GM23248 (cell line): Measurements from ENCODE around the gene CETN1. TPM values are rescaled to one million over a fixed set of nuclear protein-coding genes. Genes with fewer than 3 reads are reported as not detected.

Source experiments
- DNase-seq: peaks from one replicate; pipeline ENCODE4 v3.0.0-alpha.2; 2015
- H2AFZ ChIP-seq: fragments of 200-600 bp; sonication (generic); 2 replicates; pipeline ENCODE4 v1.6.1; 2016; ENCODE audit warnings: antibody characterized with exemption
- H3F3A ChIP-seq: fragments of 200-600 bp; sonication (generic); 2 replicates; pipeline ENCODE4 v1.6.1; 2016; ENCODE audit warnings: mild to moderate bottlenecking, antibody characterized with exemption, mixed run types; ENCODE audit not compliant: insufficient read depth
- H3K27ac ChIP-seq: fragments of 200-600 bp; sonication (generic); 2 replicates; pipeline ENCODE4 v1.5.1; 2016; ENCODE audit warnings: mild to moderate bottlenecking
- H3K27me3 ChIP-seq: fragments of 200-600 bp; sonication (generic); replicated peaks from 2 replicates; pipeline ENCODE4 v1.6.1; 2016; ENCODE audit warnings: mild to moderate bottlenecking; ENCODE audit not compliant: insufficient read depth
- H3K36me3 ChIP-seq: fragments of 200-600 bp; sonication (generic); 2 replicates; pipeline ENCODE4 v1.6.1; 2016; ENCODE audit warnings: low read depth, mild to moderate bottlenecking
- H3K4me1 ChIP-seq: fragments of 200-600 bp; sonication (generic); 2 replicates; pipeline ENCODE4 v1.6.1; 2016; ENCODE audit warnings: mild to moderate bottlenecking; ENCODE audit not compliant: insufficient read depth
- H3K4me2 ChIP-seq: fragments of 200-600 bp; sonication (generic); one replicate; pipeline ENCODE4 v1.6.1; 2016; ENCODE audit warnings: mild to moderate bottlenecking; ENCODE audit not compliant: unreplicated experiment
- H3K4me3 ChIP-seq: fragments of 200-600 bp; sonication (generic); 2 replicates; pipeline ENCODE4 v1.5.1; 2016; ENCODE audit warnings: mild to moderate bottlenecking
- H3K79me2 ChIP-seq: fragments of 200-600 bp; sonication (generic); 2 replicates; pipeline ENCODE4 v1.6.1; 2016; ENCODE audit warnings: mild to moderate bottlenecking; ENCODE audit not compliant: insufficient read depth
- H3K9ac ChIP-seq: fragments of 200-600 bp; sonication (generic); 2 replicates; pipeline ENCODE4 v1.6.1; 2016; ENCODE audit warnings: mild to moderate bottlenecking
- H3K9me2 ChIP-seq: fragments of 200-600 bp; sonication (generic); 2 replicates; pipeline ENCODE4 v1.6.1; 2016; ENCODE audit warnings: mixed run types, mild to moderate bottlenecking, moderate library complexity; ENCODE audit not compliant: insufficient read depth
- H3K9me3 ChIP-seq: fragments of 200-600 bp; sonication (generic); one replicate; pipeline ENCODE4 v1.6.1; 2017; ENCODE audit warnings: low read depth
- H4K20me1 ChIP-seq: fragments of 200-600 bp; sonication (generic); 2 replicates; pipeline ENCODE4 v1.6.0; 2016; ENCODE audit not compliant: insufficient read depth
- EZH2 ChIP-seq: fragments of 200-600 bp; sonication (generic); IDR thresholded peaks from 2 replicates; pipeline ENCODE4 v1.6.1; 2018; ENCODE audit warnings: antibody characterized with exemption, mild to moderate bottlenecking; ENCODE audit not compliant: insufficient read depth, poor library complexity, severe bottlenecking
- EZH2phosphoT487 ChIP-seq: fragments of 200-600 bp; sonication (generic); IDR thresholded peaks from 2 replicates; pipeline ENCODE4 v1.6.1; 2018; ENCODE audit warnings: antibody characterized with exemption, moderate library complexity, mild to moderate bottlenecking, low read depth; ENCODE audit not compliant: insufficient read depth
- WGBS, 2 experiments: methylation state at CpG; one replicate each; pipeline ENCODE4 v1.1.6; 2015 to 2017; ENCODE audit warnings: low lambda C conversion rate in 2 of 2, low coverage in 1 of 2; ENCODE audit errors: missing lambda C conversion rate in 2 of 2; 5-methylcytosine and 5-hydroxymethylcytosine counted together
- in situ Hi-C: fragments of 300-500 bp; cut with MboI; formaldehyde crosslinking; loops from 2 replicates; pipeline ENCODE4 v1.15.0; 2020
- polyA plus RNA-seq: library from polyadenylated mRNA; unstranded; fragments of >200 nt; fragmentation: Nextera tagmentation; extraction: Ambion mirVana; gene quantifications from 2 replicates; pipeline ENCODE4 v1.2.1, GENCODE V29; 2016
- total RNA-seq: library from RNA; depleted of rRNA; stranded (reverse); fragments of >200 nt; shearing (Covaris generic); gene quantifications from 2 replicates; pipeline ENCODE4 v1.2.3, GENCODE V29; 2014; rRNA removed

The CETN1 gene
- total and polyA plus RNA-seq, 2 experiments from 2014 or later = not detected

DNA sequence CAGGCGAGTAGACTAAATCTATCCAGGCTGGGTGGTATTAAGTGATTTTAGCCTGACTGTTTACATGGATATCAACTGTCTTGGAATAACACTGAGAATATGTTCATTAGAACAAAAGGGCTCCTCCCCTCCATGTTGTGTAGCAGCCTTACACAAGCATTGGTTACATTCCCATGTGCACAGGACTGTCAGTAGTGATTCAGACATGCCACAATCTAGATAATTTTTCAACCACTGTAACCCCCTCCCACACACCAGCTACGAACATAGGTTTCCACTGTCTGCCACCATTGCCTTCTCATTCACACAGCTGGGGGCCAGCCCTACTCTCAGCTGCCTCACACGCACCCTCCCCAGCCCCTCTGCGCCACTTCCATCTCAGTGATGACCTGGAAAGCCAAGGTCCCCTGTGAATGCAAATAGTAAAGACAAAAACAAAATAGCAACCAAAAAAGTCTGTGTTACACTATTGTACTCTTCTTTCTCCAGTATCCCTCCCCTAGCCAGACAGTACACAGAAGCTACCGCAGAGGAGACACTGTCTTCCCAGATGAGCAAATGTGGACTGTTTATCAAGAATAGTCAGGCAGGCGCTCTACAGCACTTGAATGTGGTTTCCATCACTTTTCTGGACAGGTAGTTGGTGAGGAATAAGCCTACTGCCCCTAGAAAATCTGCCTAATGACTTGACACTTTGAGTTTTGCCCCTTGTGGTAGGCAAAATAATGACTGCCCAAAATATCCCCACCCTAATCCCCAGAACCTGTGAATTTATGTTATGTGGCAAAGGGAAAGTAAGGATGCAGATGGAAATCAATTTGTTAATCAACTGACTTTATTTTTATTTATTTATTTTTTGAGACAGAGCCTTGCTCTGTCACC is 49.3 kb downstream of the CETN1 start:
- no peak for DNase-seq
- no peak overlapping the region for H2AFZ ChIP-seq
- no peaks in the 10 kb centered on the region for H3K9me3 ChIP-seq

DNA sequence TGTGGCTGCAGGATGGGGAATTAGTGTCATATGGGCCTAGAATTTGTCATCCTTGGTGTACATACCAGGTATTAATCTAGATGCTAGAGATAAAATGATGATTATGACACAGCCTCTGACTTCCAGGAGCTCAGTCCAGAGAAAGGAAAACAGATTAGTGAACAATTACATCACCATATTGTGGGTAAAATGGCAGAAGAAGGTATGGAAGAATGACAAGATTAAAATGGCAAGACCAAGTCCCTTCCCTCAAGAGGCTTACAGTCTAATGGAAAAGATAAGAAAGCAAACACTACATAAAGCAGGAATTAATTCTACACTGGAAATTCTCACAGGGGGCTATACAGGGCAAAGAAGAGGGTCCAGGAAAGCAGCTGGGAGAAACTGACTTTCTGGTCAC is 51.4 kb downstream of the CETN1 start:
- no peaks in the 10 kb centered on the region for H3K36me3 ChIP-seq
- no peaks in the 10 kb centered on the region for H3K27me3 ChIP-seq
- H3K9me3 ChIP-seq = no peaks in the 10 kb centered on the region
- no peaks in the 10 kb centered on the region for H3K79me2 ChIP-seq
- no peak overlapping the region for H3K4me2 ChIP-seq
- H2AFZ ChIP-seq = no peak overlapping the region
- DNase-seq = no peak
- no peak overlapping the region for H3K27ac ChIP-seq
- H3K4me3 ChIP-seq = no peak overlapping the region
- in situ Hi-C loops = no loop called here
- H4K20me1 ChIP-seq = no peaks in the 10 kb centered on the region
- no peak for TF ChIP-seq EZH2phosphoT487
- TF ChIP-seq EZH2 = no peak
- H3K9me2 ChIP-seq = no peaks in the 10 kb centered on the region
- peaks cover 6% of the 10 kb centered on the region; the same call in 1 of the 2 replicates for H3K4me1 ChIP-seq
- peaks cover 14% of the 10 kb centered on the region; the same call in 1 of the 2 replicates for H3F3A ChIP-seq
- H3K9ac ChIP-seq = no peak overlapping the region

More for the DNA sequence above, 49.3 kb downstream of the CETN1 start:
- Histone ChIP-seq H3K36me3 (no peaks in the 10 kb centered on the region), H3K79me2 (no peaks in the 10 kb centered on the region), H3F3A (peaks cover 8% of the 10 kb centered on the region; the same call in 1 of the 2 replicates), H3K9me2 (no peaks in the 10 kb centered on the region), H3K4me3 (no peak overlapping the region), H3K4me2 (no peak overlapping the region), H3K9ac (no peak overlapping the region), H3K27ac (no peak overlapping the region), H3K4me1 (no peaks in the 10 kb centered on the region), H3K27me3 (no peaks in the 10 kb centered on the region), H4K20me1 (no peaks in the 10 kb centered on the region)
- in situ Hi-C loops = loop anchor here (5.0 kb wide), 1 partner anchor 203 kb away; no protein-coding TSS in a partner anchor
- TF ChIP-seq EZH2phosphoT487 = no peak
- TF ChIP-seq EZH2 = no peak
- WGBS, 2 experiments = 75 to 82% methylated on average over 6 of the region's 6 CpGs

Other genes with a start within 250 kb of the CETN1 start
- gene COLEC12, start 79.7 kb upstream of the CETN1 start, total RNA-seq = 24.9 and 25.9 TPM in 2 replicates
- gene COLEC12, start 79.7 kb upstream of the CETN1 start, polyA plus RNA-seq = 19.3 and 19.4 TPM in 2 replicates
- not detected in 2 replicates for gene CLUL1, start 16.6 kb downstream of the CETN1 start, total RNA-seq
- gene CLUL1, start 16.6 kb downstream of the CETN1 start, polyA plus RNA-seq = not detected in 2 replicates
- 16.8 and 17.7 TPM in 2 replicates for gene TYMS, start 77.3 kb downstream of the CETN1 start, total RNA-seq
- gene TYMS, start 77.3 kb downstream of the CETN1 start, polyA plus RNA-seq = 71.5 and 72.8 TPM in 2 replicates
- 17.5 and 24.3 TPM in 2 replicates for gene ENOSF1, start 132.2 kb downstream of the CETN1 start, total RNA-seq
- gene ENOSF1, start 132.2 kb downstream of the CETN1 start, polyA plus RNA-seq = 18.0 and 20.0 TPM in 2 replicates
- gene YES1, start 231.9 kb downstream of the CETN1 start, total RNA-seq = 89.9 and 91.6 TPM in 2 replicates
- gene YES1, start 231.9 kb downstream of the CETN1 start, polyA plus RNA-seq = 23.6 and 23.8 TPM in 2 replicates